ENCODE results near the gene LRP5. TPM values are rescaled to one million over a fixed set of nuclear protein-coding genes. Genes with fewer than 3 reads are reported as not detected.

Gene LRP5
- total RNA-seq, 4 donors from 2014 or later = 32.6 to 68.9 (median 42.5) TPM

DNA sequence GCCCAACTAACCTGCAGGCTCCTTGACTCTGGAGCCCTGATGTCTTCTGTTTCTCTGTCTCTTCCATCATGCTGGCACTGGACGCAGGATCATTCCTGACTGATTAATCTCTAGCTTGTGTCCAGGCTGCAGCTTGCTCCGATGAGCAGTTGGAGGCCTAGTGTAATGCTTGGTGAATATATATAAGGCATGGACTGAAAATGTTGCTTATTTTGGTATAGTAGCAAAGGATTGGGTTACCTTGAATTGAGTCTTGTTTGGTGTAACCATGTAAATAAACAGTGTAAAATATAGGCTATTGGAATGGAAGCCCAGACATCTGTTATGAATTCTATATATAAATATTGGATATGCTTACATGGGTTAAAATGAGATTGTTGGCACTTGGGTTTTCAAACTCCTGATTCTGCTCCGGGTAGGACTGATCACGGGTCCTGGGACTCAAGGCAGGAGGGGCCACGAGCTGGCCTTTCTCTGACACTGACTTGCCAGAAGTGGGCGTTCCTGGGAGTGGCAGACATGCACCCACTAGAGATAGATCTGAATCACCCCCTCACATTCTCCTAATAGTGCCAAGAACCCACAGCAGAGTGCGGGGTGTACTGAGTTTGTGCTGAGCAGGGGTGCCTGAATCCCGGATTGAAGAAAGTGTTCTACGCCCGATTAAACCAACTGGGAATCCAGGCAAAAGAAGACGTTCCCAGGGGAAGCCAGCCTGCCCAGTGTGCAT lies 25.8 kb downstream of the LRP5 start:
- no peak for TF ChIP-seq POLR2A (IDR thresholded peaks at IDR 0.05)
- TF ChIP-seq POLR2AphosphoS5 (IDR thresholded peaks at IDR 0.05) = no peak
- TF ChIP-seq, protein P1, sequence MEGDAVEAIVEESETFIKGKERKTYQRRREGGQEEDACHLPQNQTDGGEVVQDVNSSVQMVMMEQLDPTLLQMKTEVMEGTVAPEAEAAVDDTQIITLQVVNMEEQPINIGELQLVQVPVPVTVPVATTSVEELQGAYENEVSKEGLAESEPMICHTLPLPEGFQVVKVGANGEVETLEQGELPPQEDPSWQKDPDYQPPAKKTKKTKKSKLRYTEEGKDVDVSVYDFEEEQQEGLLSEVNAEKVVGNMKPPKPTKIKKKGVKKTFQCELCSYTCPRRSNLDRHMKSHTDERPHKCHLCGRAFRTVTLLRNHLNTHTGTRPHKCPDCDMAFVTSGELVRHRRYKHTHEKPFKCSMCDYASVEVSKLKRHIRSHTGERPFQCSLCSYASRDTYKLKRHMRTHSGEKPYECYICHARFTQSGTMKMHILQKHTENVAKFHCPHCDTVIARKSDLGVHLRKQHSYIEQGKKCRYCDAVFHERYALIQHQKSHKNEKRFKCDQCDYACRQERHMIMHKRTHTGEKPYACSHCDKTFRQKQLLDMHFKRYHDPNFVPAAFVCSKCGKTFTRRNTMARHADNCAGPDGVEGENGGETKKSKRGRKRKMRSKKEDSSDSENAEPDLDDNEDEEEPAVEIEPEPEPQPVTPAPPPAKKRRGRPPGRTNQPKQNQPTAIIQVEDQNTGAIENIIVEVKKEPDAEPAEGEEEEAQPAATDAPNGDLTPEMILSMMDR (IDR thresholded peaks at IDR 0.05) = no peak
- no peak for TF ChIP-seq EP300 (IDR thresholded peaks at IDR 0.05)
- Histone ChIP-seq H3K27ac (peak overlapping the region in 3 of 4 donors; percentile 73 to 86 (median 73)), H3K4me3 (no peak overlapping the region), H3K9me3 (no peaks in the 10 kb centered on the region), H3K27me3 (no peaks in the 10 kb centered on the region), H3K36me3 (no peaks in the 10 kb centered on the region), H3K4me1 (peaks cover 0 to 93% (median 43%) of the 10 kb centered on the region in 3 donors)
- ATAC-seq = no peak
- 16 to 31% methylated on average over 5 to 10 of the region's 11 CpGs for WGBS, 2 donors (ENCODE audit: low coverage in 1 of 2)

DNA sequence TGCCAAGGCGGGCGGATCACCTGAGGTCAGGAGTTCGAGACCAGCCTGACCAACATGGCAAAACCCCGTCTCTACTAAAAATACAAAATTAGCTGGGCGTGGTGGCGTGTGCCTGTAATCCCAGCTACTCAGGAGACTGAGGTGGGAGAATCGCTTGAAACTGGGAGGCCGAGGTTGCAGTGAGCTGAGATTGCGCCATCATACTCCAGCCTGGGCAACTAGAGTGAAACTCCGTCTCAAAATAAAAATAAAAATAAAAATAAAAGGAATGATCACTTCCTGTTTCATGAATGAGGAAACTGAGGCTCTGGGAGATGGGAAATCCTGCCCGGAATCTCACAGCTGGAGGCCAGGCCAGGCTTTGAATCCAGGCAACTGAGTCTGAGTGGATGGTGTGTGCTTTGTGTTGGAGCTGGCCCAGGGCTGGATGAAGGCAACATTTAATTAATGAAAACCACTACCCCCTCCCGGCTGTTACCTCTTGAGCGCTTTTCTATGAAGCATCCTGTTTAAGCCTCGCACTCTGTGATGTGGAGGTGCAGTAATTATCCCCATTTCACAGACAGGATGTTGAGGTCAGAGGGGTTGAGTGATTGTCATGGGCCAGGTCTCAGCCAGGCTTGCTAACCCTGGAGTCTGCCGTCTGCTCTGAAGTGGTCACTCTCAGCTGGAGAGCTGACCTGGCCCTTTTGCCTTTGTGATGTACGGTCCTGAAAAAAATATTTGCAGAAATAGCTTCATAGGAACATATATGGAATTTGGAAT lies 27.8 kb downstream of the LRP5 start:
- TF ChIP-seq POLR2AphosphoS5 (IDR thresholded peaks at IDR 0.05) = no peak
- TF ChIP-seq, protein P1 (IDR thresholded peaks at IDR 0.05) = no peak
- no peak for TF ChIP-seq POLR2A (IDR thresholded peaks at IDR 0.05)
- no peak for TF ChIP-seq EP300 (IDR thresholded peaks at IDR 0.05)
- peak overlapping the region in 3 of 4 donors; percentile 73 to 86 (median 73) for H3K27ac ChIP-seq
- no peaks in the 10 kb centered on the region for H3K36me3 ChIP-seq
- 73 to 97% methylated on average over 7 of the region's 16 CpGs for WGBS, 2 donors (ENCODE audit: low coverage in 1 of 2)
- no peaks in the 10 kb centered on the region for H3K27me3 ChIP-seq
- H3K9me3 ChIP-seq = no peaks in the 10 kb centered on the region
- no peak for ATAC-seq
- no peak overlapping the region for H3K4me3 ChIP-seq
- H3K4me1 ChIP-seq = peaks cover 0 to 98% (median 48%) of the 10 kb centered on the region in 3 donors

DNA sequence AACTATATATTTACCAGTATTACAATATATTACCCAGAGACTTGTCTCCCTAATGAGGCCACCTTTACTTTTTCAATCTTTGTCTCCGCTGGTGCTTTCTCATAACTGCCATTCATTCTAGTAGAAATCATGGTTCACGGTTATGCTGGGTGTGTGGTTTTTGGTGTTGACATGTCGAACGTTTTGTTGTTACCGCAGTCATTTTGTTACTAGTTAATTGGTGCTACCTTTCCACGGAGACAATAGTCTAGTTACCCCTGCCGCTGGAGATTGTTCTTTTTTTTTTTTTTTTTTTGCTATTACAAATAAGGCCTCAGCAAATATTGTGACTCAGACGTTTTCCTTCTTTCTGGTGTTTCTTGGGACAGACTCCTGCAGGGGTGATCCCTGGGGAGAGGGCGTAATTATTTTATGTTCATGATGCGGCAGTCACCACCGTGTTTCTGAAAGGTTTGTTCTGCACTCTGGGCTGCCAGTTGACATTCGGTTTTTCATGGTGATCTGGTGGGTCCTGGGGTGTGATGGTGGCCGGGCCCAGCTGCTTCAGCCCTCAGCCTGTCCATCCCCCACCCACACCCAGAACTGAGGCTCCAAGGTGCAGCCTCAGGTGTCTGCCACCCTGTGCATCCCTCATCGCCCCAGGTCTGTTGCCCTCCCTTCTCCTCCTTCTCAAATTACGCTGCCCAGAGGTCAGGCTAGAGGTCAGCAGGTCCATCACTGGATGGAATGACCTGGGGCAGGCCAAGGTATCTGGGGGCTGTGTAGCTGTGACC lies 28.6 kb downstream of the LRP5 start:
- H3K4me1 ChIP-seq = peaks cover 0 to 95% (median 43%) of the 10 kb centered on the region in 3 donors
- H3K36me3 ChIP-seq = no peaks in the 10 kb centered on the region
- TF ChIP-seq, protein P1 (IDR thresholded peaks at IDR 0.05) = no peak
- TF ChIP-seq EP300 (IDR thresholded peaks at IDR 0.05) (no peak), POLR2A (IDR thresholded peaks at IDR 0.05) (no peak), POLR2AphosphoS5 (IDR thresholded peaks at IDR 0.05) (no peak)
- no peaks in the 10 kb centered on the region for H3K27me3 ChIP-seq
- no peak overlapping the region for H3K4me3 ChIP-seq
- H3K9me3 ChIP-seq = no peaks in the 10 kb centered on the region
- 81 to 83% methylated on average over 7 of the region's 15 CpGs for WGBS, 2 donors (ENCODE audit: low coverage in 1 of 2)
- peak overlapping the region in 3 of 4 donors; percentile 41 to 86 (median 85) for H3K27ac ChIP-seq
- no peak for ATAC-seq

DNA sequence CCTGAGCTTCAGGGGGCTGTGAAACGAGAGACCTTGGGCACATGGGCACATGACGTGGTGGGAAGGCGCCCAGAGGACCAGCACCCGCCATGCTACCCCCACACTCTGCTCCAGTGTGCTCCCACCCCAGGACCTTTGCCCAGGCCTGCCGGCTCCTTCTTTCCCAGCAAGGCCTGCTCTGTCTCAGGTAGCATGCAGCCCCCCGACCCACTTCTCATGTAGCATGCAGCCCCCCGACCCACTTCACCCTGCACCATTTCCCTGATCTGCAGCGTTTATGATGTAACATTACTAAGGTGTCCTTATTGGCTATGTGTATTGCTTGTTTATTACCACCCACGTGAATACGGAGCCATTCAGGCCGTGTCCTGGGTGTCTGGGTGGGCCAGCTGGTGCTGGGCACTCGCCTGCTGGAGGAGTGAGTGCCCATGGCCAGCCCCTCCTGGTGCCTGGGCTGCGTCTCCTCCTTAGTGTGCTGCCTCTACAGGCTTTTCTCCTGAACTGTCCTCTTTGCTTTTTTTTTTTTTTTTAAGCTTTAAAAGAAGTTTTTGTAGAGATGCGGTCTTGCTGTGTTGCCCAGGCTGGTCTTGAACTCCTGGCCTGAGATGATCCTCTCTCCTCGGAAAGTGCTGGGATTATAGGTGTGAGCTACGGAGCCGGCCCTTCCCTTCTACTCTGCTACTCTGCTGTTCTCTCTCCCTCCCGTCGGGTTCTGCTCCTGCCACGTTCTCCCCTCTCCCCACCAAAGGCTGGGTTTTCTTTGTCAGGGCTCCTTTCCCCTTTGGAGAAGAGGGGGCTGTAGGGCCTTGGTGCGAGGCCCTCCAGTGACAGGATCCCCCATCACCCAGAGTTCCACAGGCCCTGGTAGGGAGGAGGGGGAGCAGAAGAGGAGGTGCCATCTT lies 29.4 kb downstream of the LRP5 start:
- Histone ChIP-seq H3K9me3 (no peaks in the 10 kb centered on the region), H3K4me1 (peaks cover 0 to 95% (median 39%) of the 10 kb centered on the region in 3 donors), H3K36me3 (no peaks in the 10 kb centered on the region), H3K4me3 (no peak overlapping the region), H3K27me3 (no peaks in the 10 kb centered on the region), H3K27ac (peak overlapping the region; percentile 54 to 86 (median 84))
- WGBS, 2 donors (ENCODE audit: low coverage in 1 of 2) = 58% methylated on average over 19 of the region's 21 CpGs; no CpG with 5 or more reads in 1 of the 2 donors
- peak; percentile 22 for ATAC-seq
- TF ChIP-seq, protein P1 (IDR thresholded peaks at IDR 0.05) = peak in 2 of 4 experiments; percentile 11 to 18
- no peak for TF ChIP-seq POLR2A (IDR thresholded peaks at IDR 0.05)

Measured in gastroesophageal sphincter (tissue), 4 donors.